HCT116 (cell line): ENCODE data around the gene LASP1NB.
"Not testable (repeated sequence)": the region's sequence is repeated elsewhere in the genome, so short reads cannot be mapped to it uniquely, and the experiment has no call there.

ENCODE experiments used
- ATAC-seq: fragments of 200-7000 bp; cut with Tn5 transposase; 2 replicates; pipeline ENCODE4 v1.9.1; 2020; ENCODE audit warnings: mild to moderate bottlenecking, moderate library complexity
- BruUV-seq: library from RNA; stranded (reverse); fragments of 400-500 nt; replicated peaks from 2 replicates; lab custom pipeline; 2021; lab: Mats Ljungman, UMichigan
- CTCF ChIA-PET: fragments of 300-600 bp; sonication (Branson Sonifier 250); formaldehyde crosslinking; loops from one replicate; lab custom pipeline; 2021; ENCODE audit warnings: antibody characterized with exemption; lab: Charles Lee
- POLR2A ChIA-PET: fragments of 300-600, 350-600 bp; sonication (Branson Sonifier 250); formaldehyde crosslinking; loops from one replicate; lab custom pipeline; 2021; ENCODE audit warnings: antibody characterized with exemption; lab: Charles Lee
- RAD21 ChIA-PET, 2 experiments: fragments of 300-600 bp; sonication (Branson Sonifier 250); formaldehyde crosslinking; loops; one replicate each; lab custom pipeline; 2023; ENCODE audit warnings: low total read pairs in 2 of 2; ENCODE audit not compliant: uncharacterized antibody in 2 of 2, unreplicated experiment in 2 of 2, low non-redundant PET in 1 of 2; lab: Charles Lee
- DNase-seq: peaks from one replicate; pipeline ENCODE4 v3.0.0-alpha.2; 2010; ENCODE audit warnings: low read depth, low spot score
- H2AFZ ChIP-seq: fragments of 200-600 bp; shearing (Covaris generic), sonication (generic); 2 replicates; pipeline ENCODE4 v1.6.1; 2017; ENCODE audit warnings: low read depth, mixed run types, mixed read lengths, antibody characterized with exemption, low read length; ENCODE audit not compliant: poor library complexity, severe bottlenecking
- H3K27ac ChIP-seq: 2 replicates; pipeline ENCODE4 v1.5.1; 2012; ENCODE audit warnings: low read depth, low read length
- H3K27me3 ChIP-seq: fragments of 200-600 bp; sonication (generic); 2 replicates; pipeline ENCODE4 v1.6.1; 2016; ENCODE audit warnings: mixed run types, low read length, mixed read lengths; ENCODE audit not compliant: insufficient read depth
- H3K36me3 ChIP-seq, 2 experiments: fragments of 200-500 bp in 1 of 2; fragments of 200-600 bp in 1 of 2; sonication (Bioruptor generic) in 1 of 2; sonication (generic) in 1 of 2; 2 replicates each; pipeline versions ENCODE4 v1.5.1 to v1.6.1; 2014 to 2016; ENCODE audit warnings: low read length in 2 of 2, inconsistent platforms in 1 of 2, mixed read lengths in 1 of 2, mixed run types in 1 of 2; ENCODE audit not compliant: insufficient read depth in 2 of 2, control insufficient read depth in 1 of 2
- H3K4me1 ChIP-seq, 2 experiments: fragments of 200-600 bp in 1 of 2; sonication (generic) in 1 of 2; 2 replicates each; pipeline versions ENCODE4 v1.5.1 to v1.6.1; 2012 to 2017; ENCODE audit warnings: low read length in 2 of 2, inconsistent platforms in 1 of 2, mild to moderate bottlenecking in 1 of 2, mixed read lengths in 1 of 2, mixed run types in 1 of 2, moderate library complexity in 1 of 2; ENCODE audit not compliant: insufficient read depth in 2 of 2, control insufficient read depth in 1 of 2
- H3K4me2 ChIP-seq: fragments of 200-600 bp; sonication (generic); 2 replicates; pipeline ENCODE4 v1.6.1; 2017; ENCODE audit warnings: mixed run types, low read length, mixed read lengths
- H3K4me3 ChIP-seq, 2 experiments: fragments of 200-600 bp in 1 of 2; sonication (generic) in 1 of 2; replicated peaks in 1 of 2; 2 replicates each; pipeline ENCODE4 v1.5.1; 2011 to 2016; ENCODE audit warnings: low read length in 2 of 2, control low read depth in 1 of 2, low read depth in 1 of 2, mild to moderate bottlenecking in 1 of 2, mixed read lengths in 1 of 2, mixed run types in 1 of 2
- H3K79me2 ChIP-seq: fragments of 200-600 bp; sonication (generic); 2 replicates; pipeline ENCODE4 v1.6.1; 2017; ENCODE audit warnings: mild to moderate bottlenecking, mixed run types, low read length, moderate library complexity, mixed read lengths; ENCODE audit not compliant: insufficient read depth
- H3K9ac ChIP-seq: fragments of 200-600 bp; sonication (generic); 2 replicates; pipeline ENCODE4 v1.6.1; 2016; ENCODE audit warnings: low read length, mixed read lengths
- H3K9me2 ChIP-seq: fragments of 200-600 bp; sonication (generic), shearing (Covaris generic); 2 replicates; pipeline ENCODE4 v1.6.1; 2017; ENCODE audit warnings: mixed run types, mild to moderate bottlenecking, moderate library complexity; ENCODE audit not compliant: insufficient read depth
- H3K9me3 ChIP-seq, 2 experiments: fragments of 200-500 bp in 1 of 2; fragments of 200-600 bp in 1 of 2; sonication (Bioruptor generic) in 1 of 2; sonication (generic) in 1 of 2; 2 replicates each; pipeline ENCODE4 v1.6.1; 2014 to 2017; ENCODE audit warnings: low read length in 2 of 2, mixed read lengths in 2 of 2, inconsistent platforms in 1 of 2, low read depth in 1 of 2, mild to moderate bottlenecking in 1 of 2, mixed run types in 1 of 2, moderate library complexity in 1 of 2; ENCODE audit not compliant: control insufficient read depth in 1 of 2, insufficient read depth in 1 of 2
- H4K20me1 ChIP-seq: fragments of 200-600 bp; sonication (generic), shearing (Covaris generic); 2 replicates; pipeline ENCODE4 v1.6.1; 2017; ENCODE audit warnings: mixed run types, mild to moderate bottlenecking, moderate library complexity; ENCODE audit not compliant: insufficient read depth
- CBX3 ChIP-seq: IDR thresholded peaks from 2 replicates; pipeline ENCODE4 v1.6.1; 2012; ENCODE audit warnings: low read depth
- EGR1 ChIP-seq: IDR thresholded peaks from 2 replicates; pipeline ENCODE4 v1.6.1; 2012; ENCODE audit warnings: low read depth
- EZH2phosphoT487 ChIP-seq: fragments of 200-600 bp; IDR thresholded peaks from 2 replicates; pipeline ENCODE4 v1.6.1; 2018; ENCODE audit warnings: antibody characterized with exemption, borderline replicate concordance
- FOSL1 ChIP-seq: IDR thresholded peaks from 2 replicates; pipeline ENCODE4 v1.6.1; 2012; ENCODE audit warnings: low read depth
- JUND ChIP-seq: IDR thresholded peaks from 2 replicates; pipeline ENCODE4 v1.6.1; 2012
- POLR2A ChIP-seq: IDR thresholded peaks from 2 replicates; pipeline ENCODE4 v1.7.0; 2011; ENCODE audit warnings: borderline replicate concordance; ENCODE audit not compliant: insufficient read depth, insufficient read length; ENCODE audit errors: extremely low read depth
- SIN3A ChIP-seq: IDR thresholded peaks from 2 replicates; pipeline ENCODE4 v1.6.1; 2012; ENCODE audit warnings: low read depth
- TCF7L2 ChIP-seq: IDR thresholded peaks from 2 replicates; pipeline ENCODE4 v1.7.0; 2011; ENCODE audit warnings: borderline replicate concordance, inconsistent platforms; ENCODE audit not compliant: insufficient read depth, insufficient read length; ENCODE audit errors: extremely low read depth
- ZFX ChIP-seq: fragments of 450-650 bp; IDR thresholded peaks from 2 replicates; pipeline ENCODE4 v1.6.1; 2017
- intact Hi-C: fragments of 100-400 bp; cut with micrococcal nuclease; formaldehyde crosslinking; loops from 2 replicates; pipeline ENCODE4 v1.10.0; 2022

Gene LASP1NB

DNA sequence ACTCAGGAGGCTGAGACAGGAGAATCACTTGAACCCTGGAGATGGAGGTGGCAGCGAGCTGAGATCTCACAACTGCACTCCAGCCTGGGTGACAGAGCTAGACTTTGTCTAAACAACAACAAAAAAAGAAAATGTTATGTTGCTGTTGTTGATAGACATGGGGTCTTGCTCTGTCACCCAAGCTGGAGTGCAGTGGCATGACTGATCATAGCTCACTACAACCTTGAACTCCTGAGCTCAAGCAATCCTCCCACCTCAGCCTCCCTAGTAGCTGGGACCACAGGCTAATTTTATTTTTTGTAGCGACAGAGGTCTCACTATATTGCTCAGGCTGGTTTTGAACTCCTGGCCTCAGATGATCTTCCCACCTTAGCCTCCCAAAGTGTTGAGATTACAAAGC is 21.8 kb downstream of the LASP1NB start:
- Histone ChIP-seq H3K4me1 (no peaks in the 10 kb centered on the region), H3K4me2 (no peak overlapping the region), H3K27ac (no peak overlapping the region), H3K9me2 (no peaks in the 10 kb centered on the region), H4K20me1 (no peaks in the 10 kb centered on the region), H3K4me3 (no peak overlapping the region)
- ChIA-PET POLR2A (no interaction called here), CTCF (no interaction called here), RAD21 (no interaction called here)
- ATAC-seq, result no peak
- no peak for TF ChIP-seq TCF7L2
- TF ChIP-seq POLR2A, result no peak
- no peak for TF ChIP-seq SIN3A
- TF ChIP-seq EZH2phosphoT487, result no peak
- no peak for TF ChIP-seq EGR1
- TF ChIP-seq ZFX, result no peak
- no peak for TF ChIP-seq JUND
- no peak for TF ChIP-seq CBX3
- TF ChIP-seq FOSL1, result no peak
- TF ChIP-seq, all 23 proteins: peak for 0
- intact Hi-C loops, result no loop called here
- Histone ChIP-seq H3K9me3 (no peaks in the 10 kb centered on the region), H3K9ac (no peak overlapping the region), H3K79me2 (no peaks in the 10 kb centered on the region), H3K36me3 (no peaks in the 10 kb centered on the region), H3K27me3 (no peaks in the 10 kb centered on the region), H2AFZ (no peak overlapping the region)
- no peak for DNase-seq
- BruUV-seq, result no TSS peak

DNA sequence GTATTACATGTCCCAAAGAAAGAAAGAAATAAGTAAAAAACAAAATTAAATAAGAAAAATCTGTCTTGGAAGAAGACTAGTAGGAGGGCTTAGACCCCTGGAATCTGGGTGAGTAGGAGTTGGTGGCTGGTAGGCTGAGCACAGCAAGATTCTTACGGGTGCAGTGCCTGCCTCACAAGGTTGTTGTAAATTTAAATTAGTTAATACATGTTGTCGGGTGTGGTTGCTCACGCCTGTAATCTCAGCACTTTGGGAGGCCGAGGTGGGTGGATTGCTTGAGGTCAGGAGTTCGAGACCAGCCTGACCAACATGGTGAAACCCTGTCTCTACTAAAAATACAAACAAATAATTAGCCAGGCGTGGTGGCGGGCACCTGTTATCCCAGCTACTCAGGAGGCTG is 28.4 kb downstream of the LASP1NB start:
- DNase-seq, H3K9me2 ChIP-seq, CTCF ChIA-PET, H3K4me3 ChIP-seq, H4K20me1 ChIP-seq, H3K4me1 ChIP-seq, intact Hi-C loops, RAD21 ChIA-PET, H2AFZ ChIP-seq, ATAC-seq, H3K36me3 ChIP-seq, POLR2A ChIA-PET, H3K27ac ChIP-seq, BruUV-seq, H3K4me2 ChIP-seq, H3K9me3 ChIP-seq, H3K79me2 ChIP-seq, H3K9ac ChIP-seq, H3K27me3 ChIP-seq: not testable (repeated sequence)
